HTERT RPE-1 (cell line): ENCODE data around the gene PEX14.

Source experiments
- in situ Hi-C: fragments of 300-500 bp; cut with MboI; formaldehyde crosslinking; loops from 4 replicates; pipeline ENCODE4 v1.14.3; 2020; ENCODE audit warnings: low sequenced_read_pairs

The PEX14 gene

GRCh38 chr1:10642403-10643080, 167.8 kb downstream of the PEX14 start:
- in situ Hi-C loops, result no loop called here

- in situ Hi-C loops, result no loop called here
Observed at GRCh38 chr1:10643607-10644306, 169.0 kb downstream of the PEX14 start.

- in situ Hi-C loops, result no loop called here
Observed at GRCh38 chr1:10644307-10645128, 169.8 kb downstream of the PEX14 start.

GRCh38 chr1:10646347-10646861, 171.7 kb downstream of the PEX14 start:
- in situ Hi-C loops, result no loop called here

- in situ Hi-C loops, result no loop called here
Observed at GRCh38 chr1:10647414-10648170, 172.8 kb downstream of the PEX14 start.

- in situ Hi-C loops, result no loop called here
Observed at GRCh38 chr1:10648689-10649516, 174.2 kb downstream of the PEX14 start.

GRCh38 chr1:10649517-10650201, 174.9 kb downstream of the PEX14 start:
- in situ Hi-C loops, result no loop called here

- in situ Hi-C loops, result no loop called here
Observed at GRCh38 chr1:10650556-10651388, 176.0 kb downstream of the PEX14 start.

- in situ Hi-C loops, result no loop called here
Observed at GRCh38 chr1:10651389-10651766, 176.6 kb downstream of the PEX14 start.

GRCh38 chr1:10651793-10652192, 177.0 kb downstream of the PEX14 start:
- in situ Hi-C loops, result no loop called here

GRCh38 chr1:10652626-10653025, 177.9 kb downstream of the PEX14 start:
- in situ Hi-C loops, result no loop called here

GRCh38 chr1:10653370-10654125, 178.8 kb downstream of the PEX14 start:
- in situ Hi-C loops, result no loop called here

GRCh38 chr1:10655002-10655401, 180.3 kb downstream of the PEX14 start:
- in situ Hi-C loops, result no loop called here

- in situ Hi-C loops, result no loop called here
Observed at GRCh38 chr1:10656431-10656830, 181.7 kb downstream of the PEX14 start.

- in situ Hi-C loops, result no loop called here
Observed at GRCh38 chr1:10657088-10657847, 182.5 kb downstream of the PEX14 start.

- in situ Hi-C loops, result no loop called here
Observed at GRCh38 chr1:10658396-10659066, 183.8 kb downstream of the PEX14 start.
